Trophoblast cell (in vitro differentiated cells and primary cell): ENCODE measurements around the gene PSMD14.
A peak's percentile ranks its signal among the peaks of the same experiment; 100 is the strongest.

Source experiments
- DNase-seq, 2 donors: peaks; one replicate each; pipeline ENCODE4 v3.0.0-alpha.2; 2016
- H2AFZ ChIP-seq: 2 replicates; pipeline ENCODE4 v1.6.1; 2013; ENCODE audit warnings: low read length, moderate library complexity, mild to moderate bottlenecking; ENCODE audit not compliant: insufficient read depth, poor library complexity
- H2AK5ac ChIP-seq: 2 replicates; pipeline ENCODE4 v1.6.1; 2013; ENCODE audit warnings: mild to moderate bottlenecking, low read length
- H2BK120ac ChIP-seq: 2 replicates; pipeline ENCODE4 v1.6.1; 2013; ENCODE audit warnings: low read length, mild to moderate bottlenecking, moderate library complexity; ENCODE audit not compliant: insufficient read depth, poor library complexity
- H2BK12ac ChIP-seq: 2 replicates; pipeline ENCODE4 v1.6.1; 2013; ENCODE audit warnings: mild to moderate bottlenecking, low read length, moderate library complexity
- H2BK5ac ChIP-seq: 2 replicates; pipeline ENCODE4 v1.6.1; 2013; ENCODE audit warnings: low read length, low read depth, moderate library complexity, mild to moderate bottlenecking; ENCODE audit not compliant: poor library complexity
- H3K14ac ChIP-seq: 2 replicates; pipeline ENCODE4 v1.6.1; 2013; ENCODE audit warnings: mild to moderate bottlenecking, low read length
- H3K18ac ChIP-seq: 2 replicates; pipeline ENCODE4 v1.6.1; 2013; ENCODE audit warnings: mild to moderate bottlenecking, low read length
- H3K23ac ChIP-seq: 2 replicates; pipeline ENCODE4 v1.6.1; 2013; ENCODE audit warnings: low read length
- H3K27ac ChIP-seq: 2 replicates; pipeline ENCODE4 v1.5.1; 2013; ENCODE audit warnings: low read depth, mild to moderate bottlenecking, inconsistent platforms, low read length, moderate library complexity
- H3K27me3 ChIP-seq: 2 replicates; pipeline ENCODE4 v1.6.1; 2013; ENCODE audit warnings: inconsistent platforms, mild to moderate bottlenecking, low read length, moderate library complexity; ENCODE audit not compliant: insufficient read depth
- H3K36me3 ChIP-seq, 2 experiments: 1 replicate in 1 of 2; 2 replicates in 1 of 2; pipeline ENCODE4 v1.6.1; 2013; ENCODE audit warnings: low read length in 2 of 2, mild to moderate bottlenecking in 2 of 2, moderate library complexity in 1 of 2; ENCODE audit not compliant: insufficient read depth in 2 of 2, control insufficient read depth in 1 of 2
- H3K4ac ChIP-seq: 2 replicates; pipeline ENCODE4 v1.6.1; 2013; ENCODE audit warnings: low read depth, mild to moderate bottlenecking, low read length, moderate library complexity
- H3K4me1 ChIP-seq, 2 experiments: 1 replicate in 1 of 2; 2 replicates in 1 of 2; pipeline ENCODE4 v1.6.1; 2013; ENCODE audit warnings: low read length in 2 of 2, mild to moderate bottlenecking in 2 of 2, moderate library complexity in 1 of 2; ENCODE audit not compliant: insufficient read depth in 2 of 2, control insufficient read depth in 1 of 2
- H3K4me2 ChIP-seq: 2 replicates; pipeline ENCODE4 v1.6.1; 2013; ENCODE audit warnings: inconsistent platforms, mild to moderate bottlenecking, low read length, moderate library complexity
- H3K4me3 ChIP-seq: 2 replicates; pipeline ENCODE4 v1.5.1; 2013; ENCODE audit warnings: mild to moderate bottlenecking, low read depth, low read length, inconsistent platforms
- H3K79me1 ChIP-seq: one replicate; pipeline ENCODE4 v1.6.1; 2013; ENCODE audit warnings: low read length
- H3K79me2 ChIP-seq: 2 replicates; pipeline ENCODE4 v1.6.1; 2013; ENCODE audit warnings: low read length, mild to moderate bottlenecking; ENCODE audit not compliant: control insufficient read depth, insufficient read depth, poor library complexity
- H3K9ac ChIP-seq: 2 replicates; pipeline ENCODE4 v1.6.1; 2013; ENCODE audit warnings: mild to moderate bottlenecking, low read length
- H3K9me3 ChIP-seq: 2 replicates; pipeline ENCODE4 v1.6.1; 2013; ENCODE audit warnings: low read depth, mild to moderate bottlenecking, control low read depth, inconsistent platforms, low read length; ENCODE audit not compliant: insufficient read depth
- H4K12ac ChIP-seq: 2 replicates; pipeline ENCODE4 v1.6.1; 2013; ENCODE audit warnings: low read depth, mild to moderate bottlenecking, low read length, moderate library complexity
- H4K8ac ChIP-seq: 2 replicates; pipeline ENCODE4 v1.6.1; 2013; ENCODE audit warnings: low read depth, mild to moderate bottlenecking, low read length, moderate library complexity
- H4K91ac ChIP-seq: one replicate; pipeline ENCODE4 v1.6.1; 2013; ENCODE audit warnings: low read depth, mild to moderate bottlenecking, low read length, moderate library complexity
- WGBS: extraction: QIAGEN DNeasy Blood & Tissue Kit; methylation state at CpG from one replicate; pipeline ENCODE4 v1.1.7; 2013; ENCODE audit warnings: missing lambda C conversion rate; ENCODE audit not compliant: insufficient read length, insufficient coverage; ENCODE audit errors: extremely low coverage; 5-methylcytosine and 5-hydroxymethylcytosine counted together

The PSMD14 gene

DNA sequence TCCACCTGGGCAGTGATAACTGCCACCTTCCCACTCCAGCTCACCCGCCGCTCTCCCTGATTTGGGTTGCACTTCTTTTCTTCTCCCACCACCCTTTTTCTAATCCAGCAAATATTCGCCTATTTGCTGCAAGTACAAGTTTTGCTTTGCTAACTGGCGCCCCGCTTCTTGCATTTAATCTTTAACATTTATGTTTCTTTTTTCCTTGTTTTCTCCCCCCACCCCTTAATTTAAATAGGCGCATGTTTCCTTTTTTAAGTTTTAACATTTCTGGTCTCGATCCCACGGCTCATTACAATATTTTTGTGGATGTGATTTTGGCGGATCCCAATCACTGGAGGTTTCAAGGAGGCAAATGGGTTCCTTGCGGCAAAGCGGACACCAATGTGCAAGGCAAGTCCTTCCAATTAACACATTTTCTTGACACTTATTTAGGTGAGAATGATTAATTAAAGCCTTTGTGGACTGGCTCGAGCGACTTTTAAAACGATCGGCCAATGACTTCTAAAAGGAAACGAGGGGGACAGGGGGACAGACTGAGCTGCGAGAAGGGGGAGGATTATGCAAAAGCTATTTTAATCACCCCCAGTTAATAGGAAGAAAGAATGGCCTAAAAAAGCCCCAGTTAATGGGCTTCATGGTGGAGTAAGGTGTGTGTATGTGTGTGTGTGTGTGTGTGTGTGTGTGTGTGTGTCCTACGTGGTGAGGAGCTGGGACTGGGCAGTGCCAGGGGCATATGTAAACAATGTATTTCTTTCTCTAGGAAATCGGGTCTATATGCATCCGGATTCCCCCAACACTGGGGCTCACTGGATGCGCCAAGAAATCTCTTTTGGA, 109.4 kb downstream of the PSMD14 start:
- Histone ChIP-seq H2AFZ (no peak overlapping the region), H2BK120ac (no peak overlapping the region), H3K27me3 (peaks cover 75% of the 10 kb centered on the region), H3K79me1 (peaks cover 2% of the 10 kb centered on the region), H4K12ac (no peak overlapping the region), H2AK5ac (no peak overlapping the region), H3K9ac (no peak overlapping the region), H3K4me1 (peaks cover 3 to 11% of the 10 kb centered on the region in 2 experiments), H4K8ac (no peak overlapping the region), H3K79me2 (peaks cover 3% of the 10 kb centered on the region), H2BK12ac (no peak overlapping the region), H3K18ac (no peak overlapping the region), H3K4ac (no peak overlapping the region), H3K4me2 (no peak overlapping the region), H3K23ac (no peak overlapping the region), H2BK5ac (no peak overlapping the region), H3K27ac (no peak overlapping the region), H3K36me3 (no peaks in the 10 kb centered on the region), H4K91ac (no peak overlapping the region), H3K14ac (no peak overlapping the region), H3K4me3 (no peak overlapping the region), H3K9me3 (peaks cover 4% of the 10 kb centered on the region)
- no peak for DNase-seq
- no CpG with 5 or more reads among the region's 21 CpGs for WGBS

DNA sequence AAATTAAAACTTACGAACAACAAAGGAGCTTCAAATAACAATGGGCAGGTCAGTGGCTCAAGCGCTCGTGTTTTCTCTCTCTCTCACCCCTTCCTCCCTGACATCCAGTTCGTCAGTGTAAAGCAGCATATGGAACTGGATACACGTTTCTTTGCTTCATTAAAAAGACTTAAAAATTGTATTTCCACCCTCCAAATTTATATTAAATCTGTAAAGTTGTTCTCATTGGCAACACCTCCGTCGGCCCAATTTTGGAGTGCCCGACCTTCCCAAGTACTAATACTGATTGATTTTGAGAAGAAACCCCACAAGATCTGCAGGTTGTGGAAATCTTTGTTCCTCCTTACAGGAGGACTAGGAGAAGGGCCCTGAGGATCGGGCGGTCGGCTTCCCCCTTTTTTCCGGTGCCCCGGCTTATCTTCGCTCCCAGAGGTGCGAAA, 110.1 kb downstream of the PSMD14 start:
- H2BK5ac ChIP-seq = no peak overlapping the region
- H3K14ac ChIP-seq = no peak overlapping the region
- H3K23ac ChIP-seq = no peak overlapping the region
- no peak overlapping the region for H2AK5ac ChIP-seq
- peaks cover 4% of the 10 kb centered on the region for H3K9me3 ChIP-seq
- H3K27ac ChIP-seq = no peak overlapping the region
- no peaks in the 10 kb centered on the region for H3K36me3 ChIP-seq
- no peak overlapping the region for H2BK12ac ChIP-seq
- H3K4me3 ChIP-seq = no peak overlapping the region
- no peak for DNase-seq
- peaks cover 3% of the 10 kb centered on the region for H3K79me2 ChIP-seq
- no peak overlapping the region for H3K18ac ChIP-seq
- no peak overlapping the region for H4K12ac ChIP-seq
- no peak overlapping the region for H3K4ac ChIP-seq
- no peak overlapping the region for H4K91ac ChIP-seq
- H2AFZ ChIP-seq = no peak overlapping the region
- no peak overlapping the region for H2BK120ac ChIP-seq
- no peak overlapping the region for H4K8ac ChIP-seq
- WGBS = no CpG with 5 or more reads among the region's 15 CpGs
- H3K4me1 ChIP-seq = peaks cover 6 to 11% of the 10 kb centered on the region in 2 experiments
- peak overlapping the region; percentile 70 for H3K4me2 ChIP-seq
- no peak overlapping the region for H3K9ac ChIP-seq
- peaks cover 2% of the 10 kb centered on the region for H3K79me1 ChIP-seq
- peaks cover 82% of the 10 kb centered on the region for H3K27me3 ChIP-seq

DNA sequence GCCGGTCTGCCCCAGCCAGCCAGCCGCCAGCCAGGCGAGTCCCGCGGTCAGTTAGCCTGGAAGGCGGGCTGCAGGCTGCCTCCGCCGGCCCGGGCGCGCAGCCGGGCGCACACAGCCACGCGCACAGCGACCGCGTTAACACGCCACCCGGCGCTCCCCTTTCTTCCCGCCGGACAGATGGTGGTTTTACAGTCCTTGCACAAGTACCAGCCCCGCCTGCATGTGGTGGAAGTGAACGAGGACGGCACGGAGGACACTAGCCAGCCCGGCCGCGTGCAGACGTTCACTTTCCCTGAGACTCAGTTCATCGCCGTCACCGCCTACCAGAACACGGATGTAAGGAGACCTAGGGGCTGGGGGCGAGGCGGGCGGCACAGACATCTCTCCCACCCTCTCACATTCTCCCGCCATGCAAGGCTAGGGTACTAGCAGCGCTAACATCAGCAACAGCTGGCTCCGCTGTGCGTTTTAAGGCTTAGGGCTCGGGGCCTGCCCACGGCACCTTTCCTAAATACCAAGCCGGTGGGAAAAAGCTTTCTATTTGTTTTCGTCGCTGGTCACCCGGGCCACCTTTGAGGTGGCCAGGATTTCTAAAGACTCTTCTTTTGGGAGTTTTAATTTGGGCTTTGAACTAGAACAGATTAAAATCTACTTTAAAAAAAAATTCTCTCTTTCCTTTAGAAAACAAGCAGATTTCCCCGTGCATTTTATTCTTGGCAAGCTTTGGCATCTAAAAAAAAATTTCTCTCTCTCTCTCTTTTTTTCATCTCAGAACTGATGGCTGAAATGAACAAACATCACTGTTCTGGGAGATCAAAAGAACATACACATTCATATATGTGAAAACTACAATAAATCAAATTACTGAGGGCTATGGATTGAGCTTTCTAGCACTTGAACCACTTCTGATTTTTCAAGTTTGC, 110.8 kb downstream of the PSMD14 start:
- no peak overlapping the region for H4K12ac ChIP-seq
- H3K9ac ChIP-seq = no peak overlapping the region
- H2BK120ac ChIP-seq = no peak overlapping the region
- no peak overlapping the region for H4K91ac ChIP-seq
- no peaks in the 10 kb centered on the region for H3K36me3 ChIP-seq
- H3K4me2 ChIP-seq = peak overlapping the region; percentile 70
- no peak overlapping the region for H2AK5ac ChIP-seq
- H2AFZ ChIP-seq = no peak overlapping the region
- no peak overlapping the region for H3K18ac ChIP-seq
- peaks cover 4% of the 10 kb centered on the region for H3K9me3 ChIP-seq
- no peak overlapping the region for H2BK12ac ChIP-seq
- H3K79me2 ChIP-seq = peaks cover 3% of the 10 kb centered on the region
- no CpG with 5 or more reads among the region's 49 CpGs for WGBS
- no peak overlapping the region for H3K14ac ChIP-seq
- peaks cover 2% of the 10 kb centered on the region for H3K79me1 ChIP-seq
- DNase-seq = peak; percentile 28 to 50
- no peak overlapping the region for H3K4ac ChIP-seq
- peaks cover 88% of the 10 kb centered on the region for H3K27me3 ChIP-seq
- peaks cover 11 to 18% of the 10 kb centered on the region in 2 experiments for H3K4me1 ChIP-seq
- H4K8ac ChIP-seq = no peak overlapping the region
- no peak overlapping the region for H3K23ac ChIP-seq
- no peak overlapping the region for H3K4me3 ChIP-seq
- no peak overlapping the region for H2BK5ac ChIP-seq
- H3K27ac ChIP-seq = no peak overlapping the region

DNA sequence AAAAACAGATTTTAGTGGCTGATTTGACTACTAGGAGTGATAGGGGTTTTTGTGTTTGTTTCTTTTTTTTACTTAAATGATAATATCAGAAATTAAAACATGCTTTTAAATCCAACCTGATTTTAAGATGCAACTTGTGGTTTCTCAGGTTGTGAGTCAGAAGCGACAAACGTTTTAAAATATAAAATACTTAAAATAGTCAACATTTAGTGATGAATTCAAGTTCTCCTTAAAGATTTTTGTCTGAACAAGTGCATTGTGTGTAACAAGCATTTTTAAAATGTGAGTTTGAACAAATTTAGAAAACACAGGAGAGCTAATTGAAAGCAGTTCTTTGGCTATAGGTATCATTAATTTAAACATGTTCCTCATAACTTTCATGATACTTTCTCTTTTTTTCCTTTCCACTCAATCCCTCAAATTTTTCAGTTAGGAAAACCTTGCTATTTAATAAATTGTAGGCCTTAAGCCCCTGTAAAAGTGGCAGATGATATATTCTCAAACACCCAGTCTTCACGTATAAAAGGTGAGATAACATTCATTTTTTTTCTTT, 111.5 kb downstream of the PSMD14 start:
- no peak overlapping the region for H3K18ac ChIP-seq
- no peak overlapping the region for H4K12ac ChIP-seq
- H3K9ac ChIP-seq = no peak overlapping the region
- H3K4ac ChIP-seq = no peak overlapping the region
- H2AFZ ChIP-seq = no peak overlapping the region
- no peaks in the 10 kb centered on the region for H3K79me1 ChIP-seq
- no peaks in the 10 kb centered on the region for H3K36me3 ChIP-seq
- H2AK5ac ChIP-seq = no peak overlapping the region
- WGBS = no CpG with 5 or more reads among the region's 3 CpGs
- H3K23ac ChIP-seq = no peak overlapping the region
- no peaks in the 10 kb centered on the region for H3K79me2 ChIP-seq
- H3K4me1 ChIP-seq = peaks cover 8 to 11% of the 10 kb centered on the region in 2 experiments
- H3K9me3 ChIP-seq = peaks cover 4% of the 10 kb centered on the region
- no peak overlapping the region for H3K4me2 ChIP-seq
- no peak overlapping the region for H2BK12ac ChIP-seq
- H3K27ac ChIP-seq = no peak overlapping the region
- H4K91ac ChIP-seq = no peak overlapping the region
- H3K14ac ChIP-seq = no peak overlapping the region
- H3K27me3 ChIP-seq = peaks cover 89% of the 10 kb centered on the region
- no peak overlapping the region for H4K8ac ChIP-seq
- H2BK5ac ChIP-seq = no peak overlapping the region
- no peak overlapping the region for H3K4me3 ChIP-seq
- no peak overlapping the region for H2BK120ac ChIP-seq
- no peak for DNase-seq
